Natural killer cell (primary cell): ENCODE data around the gene MAP3K10. TPM values are rescaled to one million over a fixed set of nuclear protein-coding genes. Genes with fewer than 3 reads are reported as not detected.

Experiments
- ATAC-seq, 3 donors: fragments of 150-1000 bp in 2 of 3; fragments of 200-7000 bp in 1 of 3; cut with Tn5 transposase; 1 replicate in 1 of 3; 2 replicates in 2 of 3; pipeline ENCODE4 v1.10.0; 2021; ENCODE audit warnings: mild to moderate bottlenecking in 2 of 3, moderate library complexity in 2 of 3
- DNase-seq, 2 donors: peaks; one replicate each; pipeline versions ENCODE4 v3.0.0 to v3.0.0-alpha.2; 2013 to 2021; ENCODE audit warnings: mixed read lengths in 1 of 2
- H3K27ac ChIP-seq: one replicate; pipeline ENCODE4 v1.5.1; 2013; ENCODE audit warnings: mild to moderate bottlenecking, low read length
- H3K27me3 ChIP-seq: one replicate; pipeline ENCODE4 v1.6.1; 2013; ENCODE audit warnings: low read length; ENCODE audit not compliant: control insufficient read depth, insufficient read depth
- H3K36me3 ChIP-seq: one replicate; pipeline ENCODE4 v1.6.1; 2013; ENCODE audit warnings: low read length; ENCODE audit not compliant: control insufficient read depth, insufficient read depth
- H3K4me1 ChIP-seq: one replicate; pipeline ENCODE4 v1.6.1; 2013; ENCODE audit warnings: low read length; ENCODE audit not compliant: control insufficient read depth, insufficient read depth
- H3K4me3 ChIP-seq: one replicate; pipeline ENCODE4 v1.5.1; 2013; ENCODE audit warnings: low read length
- H3K9me3 ChIP-seq: one replicate; pipeline ENCODE4 v1.6.1; 2013; ENCODE audit warnings: low read length; ENCODE audit not compliant: control insufficient read depth, insufficient read depth
- H3K27ac Mint-ChIP-seq, 2 donors: one replicate each; pipeline ENCODE4 v1.8.0; 2022; ENCODE audit warnings: mild to moderate bottlenecking in 2 of 2, mixed read lengths in 2 of 2, moderate library complexity in 1 of 2
- H3K27me3 Mint-ChIP-seq, 2 donors: one replicate each; pipeline ENCODE4 v1.8.0; 2022; ENCODE audit warnings: low read depth in 2 of 2, mixed read lengths in 2 of 2
- H3K36me3 Mint-ChIP-seq: one replicate; pipeline ENCODE4 v1.8.0; 2022; ENCODE audit warnings: mixed read lengths
- H3K4me1 Mint-ChIP-seq, 2 donors: one replicate each; pipeline ENCODE4 v1.8.0; 2022; ENCODE audit warnings: mixed read lengths in 2 of 2
- H3K4me3 Mint-ChIP-seq: one replicate; pipeline ENCODE4 v1.8.0; 2022; ENCODE audit warnings: mild to moderate bottlenecking, moderate library complexity, mixed read lengths
- H3K9me3 Mint-ChIP-seq, 2 donors: one replicate each; pipeline ENCODE4 v1.8.0; 2022; ENCODE audit warnings: mixed read lengths in 2 of 2
- CTCF ChIP-seq: fragments of 200-600 bp; IDR thresholded peaks from one replicate; pipeline ENCODE4 v1.8.0; 2022; ENCODE audit warnings: antibody characterized with exemption
- WGBS: methylation state at CpG from one replicate; pipeline ENCODE4 v1.1.7; 2013; ENCODE audit warnings: missing lambda C conversion rate; ENCODE audit not compliant: insufficient coverage; 5-methylcytosine and 5-hydroxymethylcytosine counted together
- intact Hi-C: fragments of 100-400 bp; cut with micrococcal nuclease; formaldehyde crosslinking; loops from one replicate; pipeline ENCODE4 v1.14.2; 2022
- total RNA-seq, 4 donors: library from RNA; stranded (reverse); fragments of 120-200 nt in 1 of 4; gene quantifications; one replicate each; pipeline versions ENCODE4 v1.2.3 to v1.2.4, GENCODE V29; 2013 to 2022

The MAP3K10 gene
- total RNA-seq, 3 donors from 2014 or later (not counting 1 experiment from before 2014, with no cell fraction given): 27.1 to 39.0 (median 36.0) TPM

DNA sequence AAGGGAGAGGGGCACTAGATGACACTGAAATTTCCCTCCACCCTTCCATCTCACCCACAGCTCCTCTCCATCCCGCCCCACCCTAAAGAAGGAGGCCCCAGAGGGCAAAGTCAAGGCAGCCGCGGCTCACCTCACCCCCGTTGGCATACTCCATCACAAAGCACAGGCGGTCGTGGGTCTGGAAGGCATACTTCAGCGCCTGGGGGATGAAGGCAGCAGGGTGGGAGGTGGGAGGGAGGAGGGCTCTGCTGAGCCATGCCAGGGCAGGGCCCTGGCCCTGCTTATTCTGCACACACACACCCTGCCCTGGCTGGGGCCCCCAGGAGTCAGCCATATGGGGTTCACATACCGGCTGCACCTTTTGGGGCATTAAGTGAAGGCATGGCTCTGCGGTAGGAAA, 47.5 kb downstream of the MAP3K10 start:
- Histone ChIP-seq H3K27ac (no peak overlapping the region), H3K36me3 (peaks cover 68% of the 10 kb centered on the region), H3K27me3 (no peaks in the 10 kb centered on the region), H3K4me1 (no peaks in the 10 kb centered on the region), H3K9me3 (no peaks in the 10 kb centered on the region), H3K4me3 (no peak overlapping the region)
- H3K36me3 Mint-ChIP-seq: no peaks in the 10 kb centered on the region
- H3K4me1 Mint-ChIP-seq: peaks cover 0 to 16% of the 10 kb centered on the region in 2 donors
- TF ChIP-seq CTCF: no peak
- no peaks in the 10 kb centered on the region for H3K9me3 Mint-ChIP-seq
- ATAC-seq (no peak), DNase-seq (no peak)
- no peak overlapping the region for H3K4me3 Mint-ChIP-seq
- intact Hi-C loops: no loop called here
- H3K27ac Mint-ChIP-seq: no peak overlapping the region
- no peaks in the 10 kb centered on the region for H3K27me3 Mint-ChIP-seq
- 97% methylated on average over 5 of the region's 9 CpGs for WGBS

DNA sequence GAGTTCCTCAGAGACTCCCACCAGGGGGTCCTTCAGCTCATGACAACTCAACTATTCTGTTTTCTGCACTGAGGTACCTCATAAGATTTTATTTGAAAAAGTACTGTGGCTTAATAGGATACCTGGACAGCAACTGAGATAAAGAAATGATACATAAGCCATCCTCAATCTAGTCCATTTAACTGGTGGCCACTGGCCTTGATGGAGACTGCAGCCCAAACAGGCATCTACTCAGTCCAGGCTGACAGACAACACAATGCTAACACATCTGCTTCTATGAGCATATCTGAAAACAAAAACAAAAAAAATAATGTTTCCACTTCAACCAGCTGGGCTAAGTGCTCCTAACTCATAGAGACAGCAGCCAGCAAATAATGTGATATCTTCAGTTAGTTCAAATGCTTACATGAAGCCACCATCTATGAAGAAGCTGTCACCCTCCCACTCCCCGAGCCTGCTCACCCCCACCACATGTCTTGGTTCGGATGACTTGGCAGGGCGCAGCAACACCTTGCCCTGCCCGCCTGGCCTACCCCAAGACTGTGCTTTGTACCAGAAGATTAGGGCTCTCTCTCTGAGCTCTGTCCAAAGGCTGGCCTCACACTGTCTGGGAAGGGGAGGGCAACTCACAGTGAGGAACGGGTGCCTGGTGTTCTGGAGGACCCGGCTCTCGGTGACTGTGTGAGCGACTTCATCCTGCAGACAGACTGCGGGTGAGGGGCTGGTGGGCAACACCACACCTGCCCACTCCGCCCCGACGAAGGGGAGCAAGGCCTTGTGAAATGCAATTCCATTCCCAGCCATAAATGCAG, 48.4 kb downstream of the MAP3K10 start:
- no peak for DNase-seq
- no peaks in the 10 kb centered on the region for H3K27me3 ChIP-seq
- intact Hi-C loops: no loop called here
- Mint-ChIP-seq H3K4me3 (no peak overlapping the region), H3K4me1 (peaks cover 3 to 21% of the 10 kb centered on the region in 2 donors), H3K27ac (no peak overlapping the region), H3K9me3 (no peaks in the 10 kb centered on the region), H3K36me3 (no peaks in the 10 kb centered on the region), H3K27me3 (no peaks in the 10 kb centered on the region)
- no peaks in the 10 kb centered on the region for H3K4me1 ChIP-seq
- no peak overlapping the region for H3K27ac ChIP-seq
- ATAC-seq: no peak
- no peak overlapping the region for H3K4me3 ChIP-seq
- 96% methylated on average over 12 of the region's 12 CpGs for WGBS
- no peaks in the 10 kb centered on the region for H3K9me3 ChIP-seq
- TF ChIP-seq CTCF: no peak
- peaks cover 67% of the 10 kb centered on the region for H3K36me3 ChIP-seq

- no peaks in the 10 kb centered on the region for H3K27me3 ChIP-seq
- Mint-ChIP-seq H3K27ac (no peak overlapping the region), H3K4me3 (no peak overlapping the region), H3K36me3 (no peaks in the 10 kb centered on the region), H3K4me1 (peaks cover 9 to 29% of the 10 kb centered on the region in 2 donors), H3K27me3 (no peaks in the 10 kb centered on the region), H3K9me3 (no peaks in the 10 kb centered on the region)
- DNase-seq (no peak), ATAC-seq (no peak)
- intact Hi-C loops: no loop called here
- no peaks in the 10 kb centered on the region for H3K4me1 ChIP-seq
- H3K36me3 ChIP-seq: peaks cover 62% of the 10 kb centered on the region
- 90% methylated on average over 6 of the region's 6 CpGs for WGBS
- H3K27ac ChIP-seq: no peak overlapping the region
- no peak for TF ChIP-seq CTCF
- no peaks in the 10 kb centered on the region for H3K9me3 ChIP-seq
- no peak overlapping the region for H3K4me3 ChIP-seq
Observed at GRCh38 chr19:40240332-40240731, 49.1 kb downstream of the MAP3K10 start.
